Measurements from ENCODE around the gene FRMD5. TPM values are rescaled to one million over a fixed set of nuclear protein-coding genes. Genes with fewer than 3 reads are reported as not detected.
"Not testable (repeated sequence)": the region's sequence is repeated elsewhere in the genome, so short reads cannot be mapped to it uniquely, and the experiment has no call there.

Gene FRMD5
- polyA plus RNA-seq, 1 donor (not counting 4 experiments of a cell fraction or from before 2014, with no cell fraction given), result 7.3 TPM

GRCh38 chr15:44227584-44227983, 32.5 kb upstream of the FRMD5 start:
- H4K20me1 ChIP-seq (ENCODE audit: control insufficient read depth, extremely low read depth, insufficient read depth, low read length), result no peaks in the 10 kb centered on the region
- H3K4me2 ChIP-seq (ENCODE audit: control insufficient read depth, extremely low read depth, insufficient read depth, low read depth, low read length), result no peak overlapping the region
- FAIRE-seq, result no peak
- no peak overlapping the region for H3K9ac ChIP-seq (ENCODE audit: control insufficient read depth, extremely low read depth, insufficient read depth, low read length)
- H3K27me3 ChIP-seq (ENCODE audit: control insufficient read depth, extremely low read depth, insufficient read depth, low read length), result no peaks in the 10 kb centered on the region
- no peak overlapping the region for H3K27ac ChIP-seq (ENCODE audit: control insufficient read depth, insufficient read depth, low read length)
- H3K79me2 ChIP-seq (ENCODE audit: control insufficient read depth, insufficient read depth, low read length), result no peaks in the 10 kb centered on the region
- H3K4me1 ChIP-seq (ENCODE audit: control insufficient read depth, extremely low read depth, insufficient read depth, low read length), result no peaks in the 10 kb centered on the region
- no peaks in the 10 kb centered on the region for H3K36me3 ChIP-seq (ENCODE audit: control insufficient read depth in 2 of 2, extremely low read depth in 1 of 2, insufficient read depth in 2 of 2, low read length in 2 of 2)
- dilution Hi-C loops (cut with MboI; ENCODE audit: extremely low pct_ligation_motif_present, low sequenced_read_pairs), result no loop called here
- no peak overlapping the region for H3K4me3 ChIP-seq (ENCODE audit: control insufficient read depth in 2 of 3, extremely low read depth in 1 of 3, insufficient read depth in 2 of 3, low read depth in 1 of 3, low read length in 3 of 3)
- DNase-seq (ENCODE audit: low read depth, low spot score), result no peak
- no peak overlapping the region for H2AFZ ChIP-seq (ENCODE audit: control insufficient read depth, low read length)
- TF ChIP-seq EZH2 (IDR thresholded peaks at IDR 0.05; ENCODE audit: low read length) (no peak), CTCF (optimal IDR thresholded peaks at IDR 0.05 in 1 of 3, IDR thresholded peaks at IDR 0.05 in 1 of 3, conservative IDR thresholded peaks at IDR 0.05 in 1 of 3; ENCODE audit: extremely low read depth in 1 of 3, insufficient read depth in 2 of 3, low read length in 3 of 3) (no peak)
- no peaks in the 10 kb centered on the region for H3K9me1 ChIP-seq (ENCODE audit: control insufficient read depth, extremely low read depth, insufficient read depth, low read length)
- no peaks in the 10 kb centered on the region for H3K9me3 ChIP-seq (ENCODE audit: control insufficient read depth, low read depth, low read length)

- H3K9ac ChIP-seq (ENCODE audit: control insufficient read depth, extremely low read depth, insufficient read depth, low read length); H3K4me3 ChIP-seq (ENCODE audit: control insufficient read depth in 2 of 3, extremely low read depth in 1 of 3, insufficient read depth in 2 of 3, low read depth in 1 of 3, low read length in 3 of 3); H3K4me2 ChIP-seq (ENCODE audit: control insufficient read depth, extremely low read depth, insufficient read depth, low read depth, low read length); H3K27me3 ChIP-seq (ENCODE audit: control insufficient read depth, extremely low read depth, insufficient read depth, low read length); H2AFZ ChIP-seq (ENCODE audit: control insufficient read depth, low read length); H3K79me2 ChIP-seq (ENCODE audit: control insufficient read depth, insufficient read depth, low read length); H3K4me1 ChIP-seq (ENCODE audit: control insufficient read depth, extremely low read depth, insufficient read depth, low read length); FAIRE-seq; H3K36me3 ChIP-seq (ENCODE audit: control insufficient read depth in 2 of 2, extremely low read depth in 1 of 2, insufficient read depth in 2 of 2, low read length in 2 of 2); DNase-seq (ENCODE audit: low read depth, low spot score); H3K27ac ChIP-seq (ENCODE audit: control insufficient read depth, insufficient read depth, low read length); H3K9me1 ChIP-seq (ENCODE audit: control insufficient read depth, extremely low read depth, insufficient read depth, low read length); H3K9me3 ChIP-seq (ENCODE audit: control insufficient read depth, low read depth, low read length); H4K20me1 ChIP-seq (ENCODE audit: control insufficient read depth, extremely low read depth, insufficient read depth, low read length); dilution Hi-C loops (cut with MboI; ENCODE audit: extremely low pct_ligation_motif_present, low sequenced_read_pairs): not testable (repeated sequence)
These were observed 31.9 kb upstream of the FRMD5 start for GRCh38 chr15:44227001-44227400.

- DNase-seq (ENCODE audit: low read depth, low spot score), result no peak
- Histone ChIP-seq H3K4me2 (ENCODE audit: control insufficient read depth, extremely low read depth, insufficient read depth, low read depth, low read length) (no peak overlapping the region), H3K4me1 (ENCODE audit: control insufficient read depth, extremely low read depth, insufficient read depth, low read length) (peaks cover 3% of the 10 kb centered on the region), H3K79me2 (ENCODE audit: control insufficient read depth, insufficient read depth, low read length) (no peaks in the 10 kb centered on the region), H3K27ac (ENCODE audit: control insufficient read depth, insufficient read depth, low read length) (no peak overlapping the region), H3K9me1 (ENCODE audit: control insufficient read depth, extremely low read depth, insufficient read depth, low read length) (no peaks in the 10 kb centered on the region), H4K20me1 (ENCODE audit: control insufficient read depth, extremely low read depth, insufficient read depth, low read length) (no peaks in the 10 kb centered on the region), H3K27me3 (ENCODE audit: control insufficient read depth, extremely low read depth, insufficient read depth, low read length) (no peaks in the 10 kb centered on the region), H3K36me3 (ENCODE audit: control insufficient read depth in 2 of 2, extremely low read depth in 1 of 2, insufficient read depth in 2 of 2, low read length in 2 of 2) (no peaks in the 10 kb centered on the region), H3K9me3 (ENCODE audit: control insufficient read depth, low read depth, low read length) (no peaks in the 10 kb centered on the region), H3K4me3 (ENCODE audit: control insufficient read depth in 2 of 3, extremely low read depth in 1 of 3, insufficient read depth in 2 of 3, low read depth in 1 of 3, low read length in 3 of 3) (no peak overlapping the region), H2AFZ (ENCODE audit: control insufficient read depth, low read length) (no peak overlapping the region), H3K9ac (ENCODE audit: control insufficient read depth, extremely low read depth, insufficient read depth, low read length) (no peak overlapping the region)
- TF ChIP-seq EZH2 (IDR thresholded peaks at IDR 0.05; ENCODE audit: low read length), result no peak
- no peak for TF ChIP-seq CTCF (optimal IDR thresholded peaks at IDR 0.05 in 1 of 3, IDR thresholded peaks at IDR 0.05 in 1 of 3, conservative IDR thresholded peaks at IDR 0.05 in 1 of 3; ENCODE audit: extremely low read depth in 1 of 3, insufficient read depth in 2 of 3, low read length in 3 of 3)
- dilution Hi-C loops (cut with MboI; ENCODE audit: extremely low pct_ligation_motif_present, low sequenced_read_pairs), result no loop called here
- FAIRE-seq, result no peak
These were observed 27.4 kb upstream of the FRMD5 start for GRCh38 chr15:44222478-44222877.

All from keratinocyte (primary cell).